GM12865 (cell line): ENCODE measurements around the gene KLF7.

ENCODE experiments used
- DNase-seq: peaks from one replicate; pipeline ENCODE4 v3.0.0; 2010; ENCODE audit warnings: low read depth
- H3K4me3 ChIP-seq: 2 replicates; pipeline ENCODE4 v1.5.1; 2011; ENCODE audit warnings: mild to moderate bottlenecking, low read depth, low read length, control low read depth
- TF ChIP-seq, protein P1 (sequence below): IDR thresholded peaks from 2 replicates; pipeline ENCODE4 v1.5.1; 2011; ENCODE audit warnings: low read length, control low read depth, low read depth, inconsistent platforms; ENCODE audit not compliant: insufficient read depth; ENCODE audit errors: missing control alignments

KLF7 gene

DNA sequence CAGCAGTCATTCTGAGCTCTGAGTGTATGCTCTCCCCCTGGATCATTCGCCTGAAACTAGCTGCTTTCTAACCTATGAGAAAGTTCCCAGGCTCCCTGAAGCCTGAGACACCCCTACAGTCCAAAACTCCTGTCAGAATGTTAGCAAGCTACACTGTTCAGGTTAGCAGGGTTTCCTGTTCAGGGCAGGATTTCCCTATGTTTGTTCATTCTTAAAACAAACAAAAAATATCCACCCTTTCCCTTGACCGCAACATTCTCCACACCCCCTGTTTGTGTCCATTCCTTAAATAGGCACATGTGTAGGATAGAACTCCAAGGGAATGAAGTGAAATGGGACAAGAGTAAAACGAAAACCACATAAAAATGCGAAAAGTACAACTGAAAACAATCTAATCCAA is 83.1 kb downstream of the KLF7 start:
- DNase-seq: no peak
- TF ChIP-seq, protein P1, sequence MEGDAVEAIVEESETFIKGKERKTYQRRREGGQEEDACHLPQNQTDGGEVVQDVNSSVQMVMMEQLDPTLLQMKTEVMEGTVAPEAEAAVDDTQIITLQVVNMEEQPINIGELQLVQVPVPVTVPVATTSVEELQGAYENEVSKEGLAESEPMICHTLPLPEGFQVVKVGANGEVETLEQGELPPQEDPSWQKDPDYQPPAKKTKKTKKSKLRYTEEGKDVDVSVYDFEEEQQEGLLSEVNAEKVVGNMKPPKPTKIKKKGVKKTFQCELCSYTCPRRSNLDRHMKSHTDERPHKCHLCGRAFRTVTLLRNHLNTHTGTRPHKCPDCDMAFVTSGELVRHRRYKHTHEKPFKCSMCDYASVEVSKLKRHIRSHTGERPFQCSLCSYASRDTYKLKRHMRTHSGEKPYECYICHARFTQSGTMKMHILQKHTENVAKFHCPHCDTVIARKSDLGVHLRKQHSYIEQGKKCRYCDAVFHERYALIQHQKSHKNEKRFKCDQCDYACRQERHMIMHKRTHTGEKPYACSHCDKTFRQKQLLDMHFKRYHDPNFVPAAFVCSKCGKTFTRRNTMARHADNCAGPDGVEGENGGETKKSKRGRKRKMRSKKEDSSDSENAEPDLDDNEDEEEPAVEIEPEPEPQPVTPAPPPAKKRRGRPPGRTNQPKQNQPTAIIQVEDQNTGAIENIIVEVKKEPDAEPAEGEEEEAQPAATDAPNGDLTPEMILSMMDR: no peak
- no peak overlapping the region for H3K4me3 ChIP-seq

DNA sequence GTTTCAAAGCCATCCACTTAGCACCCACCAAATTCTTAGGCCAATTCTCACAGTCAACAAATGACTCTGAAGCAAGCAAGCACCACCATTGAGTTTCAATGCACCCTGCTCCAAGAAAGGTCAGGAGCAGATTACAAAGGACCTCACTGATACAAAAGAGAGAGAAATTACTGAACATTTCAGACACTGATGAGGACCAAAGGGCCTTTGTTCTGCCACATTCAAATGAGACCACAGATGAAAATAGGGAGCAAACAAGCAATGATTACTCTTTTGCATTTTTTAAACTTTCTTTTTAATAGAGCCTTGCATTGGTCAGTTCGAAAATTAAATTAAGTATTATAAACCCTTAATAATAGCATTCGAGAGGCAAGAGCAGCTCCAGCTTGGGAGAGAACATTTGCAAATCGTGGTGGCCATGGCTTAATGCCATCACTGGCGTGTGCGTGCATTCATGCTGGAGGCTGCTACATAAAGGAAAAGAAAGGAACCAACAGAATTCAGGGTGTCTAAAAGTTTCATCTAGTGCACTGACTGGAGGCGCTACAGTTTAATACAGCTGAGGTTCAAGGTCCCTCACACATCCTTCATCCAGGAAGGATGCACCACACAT is 87.5 kb downstream of the KLF7 start:
- TF ChIP-seq, protein P1: no peak
- no peak overlapping the region for H3K4me3 ChIP-seq
- no peak for DNase-seq

DNA sequence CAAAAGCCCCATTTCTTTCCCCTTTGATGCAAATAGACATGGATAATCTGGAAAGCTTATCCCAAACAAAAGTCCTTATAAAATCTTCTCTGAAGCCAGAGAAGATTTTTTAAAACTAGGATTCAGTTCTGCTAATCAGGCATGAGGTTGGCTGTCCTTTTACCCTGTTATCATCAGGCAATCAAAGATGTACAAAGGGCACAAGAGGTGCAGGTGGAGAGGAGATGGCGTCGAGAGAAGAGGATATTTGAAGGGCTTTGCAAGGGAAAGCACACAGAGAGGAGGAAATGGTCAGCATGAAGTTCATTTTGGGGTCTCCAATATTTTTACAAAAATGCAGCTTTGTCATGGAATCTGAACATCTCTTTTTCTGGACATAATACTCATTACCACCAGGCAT is 88.5 kb downstream of the KLF7 start:
- TF ChIP-seq, protein P1: no peak
- no peak for DNase-seq
- H3K4me3 ChIP-seq: no peak overlapping the region

DNA sequence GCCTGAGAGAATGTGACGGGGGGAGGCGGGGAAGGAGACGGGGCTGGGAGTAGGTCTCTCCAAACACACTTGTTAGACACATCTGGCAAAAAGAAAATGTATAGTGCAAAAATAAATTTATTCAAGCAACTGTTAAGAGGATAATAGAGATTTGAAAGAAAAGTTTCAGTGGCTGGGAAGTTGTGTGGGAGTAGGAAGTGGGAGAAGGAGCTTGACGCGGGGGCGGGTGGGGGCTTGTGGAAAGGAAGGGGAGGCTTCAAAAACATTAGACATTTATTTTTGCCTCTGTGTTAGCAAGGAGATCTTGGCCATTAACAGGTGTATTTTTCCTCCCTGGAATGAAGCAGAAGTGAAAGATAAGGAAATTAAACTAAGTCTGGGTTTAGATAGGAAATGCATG is 90.3 kb downstream of the KLF7 start:
- no peak for DNase-seq
- no peak overlapping the region for H3K4me3 ChIP-seq
- TF ChIP-seq, protein P1: no peak

DNA sequence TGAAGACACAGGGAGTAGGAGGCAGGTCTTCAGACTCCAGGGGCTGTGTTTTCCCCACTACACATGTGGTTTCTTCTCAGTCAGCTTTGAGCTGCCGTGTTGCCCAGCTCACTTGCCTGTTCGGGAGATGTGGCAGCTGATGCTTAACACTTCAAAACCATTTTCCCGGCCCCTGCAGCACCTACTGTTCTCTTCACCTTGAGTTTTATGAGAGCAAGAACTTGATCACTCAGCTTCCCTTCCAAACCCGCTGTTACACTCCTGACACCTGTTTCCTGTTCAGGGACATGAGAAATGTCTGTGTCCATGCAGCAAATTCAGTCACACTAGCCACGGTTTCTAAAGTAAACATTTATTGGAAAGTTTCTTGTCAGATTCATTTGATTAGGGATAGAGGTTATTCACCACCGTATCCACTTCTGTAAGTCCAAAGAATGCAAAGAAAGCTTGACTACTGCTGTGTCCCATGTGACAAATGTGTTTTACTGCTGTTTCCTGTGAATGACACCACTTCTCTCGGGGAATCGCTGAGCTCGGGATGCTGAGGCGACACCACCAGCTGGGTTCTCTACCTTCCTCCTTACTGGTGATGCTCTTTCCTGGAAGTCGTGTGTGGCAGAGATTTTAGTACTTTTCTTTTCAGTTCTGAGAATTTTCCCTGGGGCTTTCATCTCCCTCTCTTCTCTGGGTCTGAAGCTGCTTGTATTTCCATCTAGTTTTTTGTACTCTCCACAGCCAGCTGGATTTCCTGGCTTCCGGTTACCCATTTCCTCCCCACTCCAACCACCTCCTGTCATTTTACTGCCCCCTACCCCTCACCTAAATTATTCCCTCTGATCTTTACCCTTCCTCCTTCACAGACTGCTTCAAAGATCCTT is 91.7 kb downstream of the KLF7 start:
- H3K4me3 ChIP-seq: no peak overlapping the region

DNA sequence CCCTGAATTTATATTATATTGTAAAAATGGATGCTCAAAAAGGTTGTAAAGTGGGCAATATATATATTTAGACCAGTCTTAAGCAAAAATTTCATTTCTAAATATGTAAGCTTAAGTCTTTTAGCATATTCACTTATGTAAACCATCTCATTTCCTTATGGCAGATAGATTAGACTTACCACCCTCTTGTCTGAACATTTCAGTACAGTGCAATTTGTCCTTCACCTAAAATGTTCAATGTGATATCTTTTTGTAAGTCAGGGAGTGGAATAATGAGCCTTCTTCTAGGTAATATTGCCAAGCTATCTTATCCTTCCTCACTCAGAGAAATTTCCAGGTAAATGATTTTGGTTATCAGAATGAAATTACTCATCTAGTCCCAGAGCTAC is 92.3 kb downstream of the KLF7 start:
- TF ChIP-seq, protein P1: no peak
- no peak for DNase-seq
- H3K4me3 ChIP-seq: no peak overlapping the region

More for the DNA sequence above, 91.7 kb downstream of the KLF7 start:
- DNase-seq: peak; percentile 7
- TF ChIP-seq, protein P1: no peak
